ENCODE data around the gene ZNF79.
"Not testable (repeated sequence)": the region's sequence is repeated elsewhere in the genome, so short reads cannot be mapped to it uniquely, and the experiment has no call there.

The ZNF79 gene

GRCh38 chr9:127458921-127459320 is 34.7 kb downstream of the ZNF79 start:
- DNase-seq = no peak

DNA sequence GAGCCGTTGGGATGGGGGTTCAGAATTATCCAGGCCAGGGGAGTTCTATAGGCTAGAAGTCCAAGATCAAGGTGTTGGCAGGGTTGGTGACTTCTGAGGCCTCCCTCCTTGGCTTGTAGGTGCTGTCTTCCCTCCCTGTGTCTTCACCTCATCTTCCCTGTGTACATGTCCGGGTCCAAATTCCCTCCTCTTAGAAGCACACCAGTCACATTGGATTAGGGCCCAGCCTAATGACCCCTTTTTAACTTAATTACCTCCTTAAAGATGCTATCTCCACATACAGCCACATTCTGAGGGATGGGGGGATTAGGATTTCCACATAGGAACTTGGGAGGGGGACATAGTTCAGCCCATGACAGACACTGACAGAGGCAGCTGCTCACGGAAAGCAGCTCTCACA is 39.2 kb downstream of the ZNF79 start:
- no peak for DNase-seq

DNA sequence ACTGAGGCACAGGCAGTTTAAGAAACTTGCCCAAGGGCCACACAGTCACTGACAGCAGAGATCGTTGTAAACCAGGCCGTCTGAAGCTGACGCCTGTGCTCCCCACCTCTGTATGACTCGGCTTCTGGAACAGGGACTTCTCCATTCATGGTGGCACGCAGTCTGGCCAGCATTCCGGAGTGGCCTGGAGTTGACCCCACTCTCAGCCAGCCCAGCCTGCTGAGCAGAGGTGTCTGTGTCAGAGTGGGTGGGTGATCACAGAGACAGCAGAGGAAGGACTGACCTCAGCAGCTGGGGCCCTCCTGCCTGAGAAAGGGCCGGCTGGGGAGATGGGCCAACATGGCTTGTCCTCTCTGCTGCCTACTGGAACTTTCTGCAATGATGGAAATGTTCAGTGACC is 39.7 kb downstream of the ZNF79 start:
- no peak for DNase-seq

DNA sequence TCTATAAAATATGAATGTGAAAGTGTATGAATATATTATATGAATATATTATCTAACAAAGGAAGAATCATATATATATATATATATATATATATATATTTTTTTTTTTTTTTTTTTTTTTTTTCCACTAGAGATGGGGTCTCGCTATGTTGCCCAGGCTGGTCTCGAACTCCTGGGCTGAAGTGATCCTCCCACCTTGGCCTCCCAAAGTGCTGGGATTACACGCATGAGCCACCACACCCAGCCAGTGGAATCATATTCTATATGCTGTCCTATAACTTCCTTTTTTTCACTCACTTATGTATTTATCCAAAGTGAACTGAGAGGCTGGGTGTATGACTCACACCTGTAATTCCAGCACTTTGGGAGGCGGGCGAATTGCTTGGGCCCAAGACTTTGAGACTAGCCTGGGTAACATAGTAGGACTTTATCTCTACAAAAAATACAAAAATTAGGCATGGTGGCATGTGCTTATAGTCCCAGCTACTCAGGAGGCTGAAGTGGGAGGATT is 42.3 kb downstream of the ZNF79 start:
- not testable (repeated sequence) for DNase-seq

- DNase-seq = no peak
Measured at GRCh38 chr9:127467621-127468020, 43.4 kb downstream of the ZNF79 start.

DNA sequence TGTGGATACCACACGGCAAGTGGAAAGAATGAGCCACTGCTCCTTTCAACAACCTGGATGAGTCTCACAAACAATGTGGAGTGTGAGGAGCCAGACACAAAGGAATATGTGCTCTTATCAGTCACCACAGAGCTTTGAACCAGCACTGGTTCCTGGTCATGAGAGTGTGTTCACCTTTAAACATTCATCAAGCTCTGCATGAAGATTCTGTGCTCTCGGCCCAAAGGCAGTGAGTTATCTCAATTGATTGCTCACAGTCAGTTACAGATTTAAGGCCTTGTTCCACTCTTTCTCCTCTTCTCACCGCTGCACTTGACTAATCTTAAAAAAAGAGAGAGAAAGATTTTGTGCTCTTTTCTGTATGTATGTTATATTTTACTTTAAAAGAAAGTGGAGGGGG is 46.5 kb downstream of the ZNF79 start:
- DNase-seq = no peak

GRCh38 chr9:127473501-127473900 is 49.3 kb downstream of the ZNF79 start:
- DNase-seq = no peak

- no peak for DNase-seq
Measured at GRCh38 chr9:127473932-127474331, 49.8 kb downstream of the ZNF79 start.

GRCh38 chr9:127474592-127474991 is 50.4 kb downstream of the ZNF79 start:
- no peak for DNase-seq

DNA sequence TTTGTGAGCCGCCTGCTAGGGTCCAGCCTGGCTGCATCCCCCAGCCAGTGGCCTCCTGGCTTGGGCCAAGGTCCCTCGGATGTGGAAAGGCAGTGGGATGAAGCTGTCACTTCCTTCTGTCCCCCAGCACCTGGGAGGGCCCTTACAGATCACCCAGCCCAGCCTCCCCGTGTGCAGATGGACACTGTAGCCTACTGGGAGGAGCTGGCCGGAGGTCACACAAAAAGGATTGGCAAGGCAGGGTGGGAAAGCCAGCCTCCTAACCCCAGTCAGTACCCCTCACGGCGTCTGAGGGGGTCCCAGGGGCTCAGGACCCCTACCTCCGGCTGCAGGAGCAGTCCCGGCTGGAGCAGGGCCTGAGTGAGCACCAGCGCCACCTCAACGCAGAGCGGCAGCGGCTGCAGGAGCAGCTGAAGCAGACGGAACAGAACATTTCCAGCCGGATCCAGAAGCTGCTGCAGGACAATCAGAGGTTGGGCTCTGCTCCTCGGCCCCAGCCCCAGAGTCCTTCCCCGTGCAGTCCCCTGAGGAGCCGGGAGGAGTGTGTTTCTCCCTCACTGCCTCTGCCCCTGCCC is 55.4 kb downstream of the ZNF79 start:
- DNase-seq = no peak

DNA sequence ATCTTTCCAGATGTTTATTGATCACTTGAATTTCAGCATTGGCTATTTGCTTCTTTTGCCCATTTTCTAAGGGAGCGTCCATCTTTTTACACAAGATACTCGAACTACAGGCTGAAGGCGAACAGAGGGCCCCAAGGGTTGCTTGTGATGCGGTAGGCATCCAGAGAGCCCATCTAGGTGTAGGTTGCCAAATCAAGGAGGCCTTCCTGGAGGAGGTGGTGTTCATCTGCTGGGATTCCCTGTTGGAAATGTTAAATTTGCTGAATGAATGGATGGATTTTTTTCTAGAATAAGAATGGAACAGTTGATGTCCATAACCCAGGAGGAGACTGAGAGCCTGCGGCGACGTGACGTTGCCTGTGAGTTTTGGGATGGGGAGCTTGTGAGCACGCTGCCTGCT is 58.5 kb downstream of the ZNF79 start:
- no peak for DNase-seq

GRCh38 chr9:127485995-127486394 is 61.8 kb downstream of the ZNF79 start:
- no peak for DNase-seq

DNA sequence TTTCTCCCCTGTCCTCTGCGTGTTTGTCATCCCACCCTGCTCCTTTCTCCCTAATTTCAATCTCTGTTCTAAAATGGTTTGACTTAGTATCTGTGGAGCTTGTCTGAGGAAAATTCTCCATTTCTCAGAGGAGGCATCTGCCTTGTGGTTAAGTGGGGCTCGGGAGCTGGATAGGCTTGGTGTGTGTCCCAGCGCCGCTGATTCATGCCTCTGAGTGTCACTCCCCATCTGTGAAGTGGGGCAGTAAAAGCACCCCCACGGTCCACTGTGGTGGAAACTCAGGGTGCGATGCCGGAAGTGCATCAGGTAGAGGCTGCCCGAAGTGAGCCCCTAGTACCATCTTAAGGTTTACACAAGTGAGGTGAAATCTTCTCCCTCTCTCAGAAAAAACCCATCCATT is 64.8 kb downstream of the ZNF79 start:
- no peak for DNase-seq

- DNase-seq = no peak
Measured at GRCh38 chr9:127489471-127490115, 65.4 kb downstream of the ZNF79 start.

DNA sequence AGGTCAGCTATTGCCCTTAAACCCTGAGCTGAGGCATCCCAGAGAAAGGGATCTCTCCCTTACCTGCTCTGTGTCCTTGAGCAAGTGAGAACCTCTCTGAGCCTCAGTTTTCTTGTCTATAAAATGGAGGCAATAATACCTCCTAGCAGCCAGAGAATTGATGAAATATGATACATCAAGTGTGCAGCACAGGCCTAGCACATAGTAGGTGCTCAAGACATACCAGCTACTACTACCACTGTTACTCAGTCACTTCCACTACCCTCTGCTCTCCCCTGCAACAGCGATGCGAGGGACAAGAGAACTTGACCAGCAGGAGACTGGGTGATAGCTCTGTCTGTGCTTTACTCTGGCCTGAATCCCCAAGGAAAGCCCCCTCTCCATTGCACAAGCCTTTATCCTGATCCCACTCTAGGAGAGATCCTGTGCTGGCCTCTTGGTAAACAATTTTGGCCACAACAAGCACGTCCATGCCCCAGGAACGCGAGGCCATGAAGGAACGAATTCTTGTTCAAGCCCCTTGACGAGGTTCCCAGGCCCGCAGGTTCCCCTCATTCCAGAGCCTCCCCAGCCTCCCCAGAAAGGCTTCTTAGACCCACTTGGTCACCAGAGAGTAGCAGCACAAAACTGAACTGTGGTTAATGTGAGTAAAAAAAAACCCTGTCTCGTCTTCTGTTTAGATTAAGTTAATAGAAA is 66.5 kb downstream of the ZNF79 start:
- DNase-seq = no peak

DNA sequence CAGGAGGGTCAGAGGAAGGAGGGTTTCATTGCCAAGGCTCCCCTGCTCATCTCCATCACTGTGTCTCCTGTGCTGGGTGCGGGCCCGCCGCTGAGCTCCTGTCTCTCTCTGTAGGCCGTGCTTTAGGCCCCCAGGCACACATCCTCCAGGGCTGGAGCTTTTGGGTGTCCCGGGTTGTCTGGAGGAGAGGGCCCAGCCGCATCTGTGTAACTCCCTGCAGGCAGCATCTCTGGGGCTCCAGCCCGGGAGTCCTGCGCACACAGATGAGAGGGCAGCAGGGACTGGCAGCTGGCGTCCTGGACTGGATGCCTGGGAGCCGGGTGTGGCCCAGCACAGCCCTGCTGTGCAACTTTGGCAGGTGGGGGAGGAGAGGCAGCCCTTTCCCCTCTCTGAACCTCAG is 67.3 kb downstream of the ZNF79 start:
- DNase-seq = no peak

- DNase-seq = no peak
Measured at GRCh38 chr9:127492616-127493015, 68.4 kb downstream of the ZNF79 start.

- DNase-seq = no peak
Measured at GRCh38 chr9:127493592-127494303, 69.6 kb downstream of the ZNF79 start.

DNA sequence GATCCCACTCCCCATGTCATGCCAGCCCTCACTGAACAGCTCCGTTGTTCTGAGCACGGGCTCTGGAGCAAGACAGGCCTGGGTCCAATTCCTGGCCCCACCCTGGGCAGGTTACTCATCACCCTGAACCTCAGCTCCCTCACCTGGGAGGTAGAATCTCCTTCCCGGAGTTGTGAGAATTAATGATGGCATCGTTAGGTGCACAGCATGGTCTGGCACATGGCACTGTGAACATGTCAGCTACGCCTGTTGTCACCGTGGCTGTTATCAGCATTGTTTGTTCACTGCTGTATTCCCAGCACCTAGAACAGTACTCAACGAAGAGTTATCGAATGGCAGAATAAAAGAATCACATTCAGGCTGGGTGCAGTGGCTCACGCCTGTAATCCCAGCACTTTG is 70.1 kb downstream of the ZNF79 start:
- no peak for DNase-seq
